Upper lobe of right lung (tissue), 1 donor: Measurements from ENCODE around the gene CNOT1. TPM values are rescaled to one million over a fixed set of nuclear protein-coding genes. Genes with fewer than 3 reads are reported as not detected.

Source experiments
- ATAC-seq: fragments of 200-7000 bp; cut with Tn5 transposase; one replicate; pipeline ENCODE4 v1.9.1; 2020; ENCODE audit warnings: mild to moderate bottlenecking, moderate library complexity
- DNase-seq: peaks from one replicate; pipeline ENCODE4 v3.0.0-alpha.2; 2020
- H3K27ac ChIP-seq: fragments of 200-600 bp; one replicate; pipeline ENCODE4 v1.8.0; 2022
- H3K27me3 ChIP-seq: fragments of 200-600 bp; one replicate; pipeline ENCODE4 v1.8.0; 2022; ENCODE audit warnings: mild to moderate bottlenecking
- H3K36me3 ChIP-seq: fragments of 200-600 bp; one replicate; pipeline ENCODE4 v1.8.0; 2022
- H3K4me1 ChIP-seq: fragments of 200-600 bp; one replicate; pipeline ENCODE4 v1.8.0; 2022
- H3K4me3 ChIP-seq: fragments of 200-600 bp; one replicate; pipeline ENCODE4 v1.8.0; 2022; ENCODE audit warnings: mild to moderate bottlenecking
- H3K9me3 ChIP-seq: fragments of 200-600 bp; one replicate; pipeline ENCODE4 v1.8.0; 2022
- CTCF ChIP-seq: fragments of 200-600 bp; IDR thresholded peaks from one replicate; pipeline ENCODE4 v1.8.0; 2022; ENCODE audit warnings: antibody characterized with exemption
- intact Hi-C: fragments of 100-400 bp; cut with DNase I; formaldehyde crosslinking; loops from one replicate; pipeline ENCODE4 v1.11.0; 2022
- total RNA-seq: library from RNA; stranded (reverse); fragmentation: NEBNext Ultra II Directional; extraction: Animal tissue kit (Norgen Biotek cat#: 25700); gene quantifications from one replicate; pipeline ENCODE4 v1.2.1, GENCODE V29; 2021
- donor health status: DM: no; HTN: yes; CAD: no; lungs with severe emphysema.

Gene CNOT1
- total RNA-seq, 1 donor from 2014 or later, result 140 TPM

DNA sequence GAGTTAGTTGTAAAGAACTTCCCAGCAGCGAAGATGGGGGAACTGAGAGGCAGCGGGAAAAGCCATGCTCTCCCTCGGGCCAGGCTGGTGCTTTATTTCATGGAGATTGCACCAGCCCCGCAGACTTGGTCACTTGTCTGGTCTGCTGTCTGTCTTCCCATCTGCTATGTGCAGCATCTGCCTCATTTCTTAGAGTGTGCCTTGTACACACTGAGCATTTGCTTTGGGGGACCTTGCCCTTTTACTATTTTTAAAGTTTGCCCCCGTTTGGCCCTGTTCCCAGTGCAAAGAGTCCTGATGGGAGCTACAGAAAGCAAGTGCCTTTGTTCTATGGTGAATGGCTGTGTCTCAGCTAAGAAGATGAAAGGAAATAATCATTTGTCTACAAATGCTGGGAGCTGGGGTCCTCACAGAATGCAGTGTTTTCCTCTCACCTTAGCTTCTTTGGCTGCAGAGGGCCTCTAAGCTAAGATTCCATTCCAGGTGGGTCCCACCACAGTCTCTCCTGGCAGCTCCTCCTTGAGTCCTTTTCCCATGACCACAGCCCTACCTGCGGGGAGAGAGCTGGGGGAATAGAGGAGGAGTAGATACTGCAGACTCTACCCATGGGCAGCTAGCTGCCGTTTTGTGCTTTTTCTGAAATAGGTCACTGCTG is 25.1 kb upstream of the CNOT1 start:
- DNase-seq, result no peak
- Histone ChIP-seq H3K36me3 (no peaks in the 10 kb centered on the region), H3K27me3 (no peaks in the 10 kb centered on the region), H3K4me3 (no peak overlapping the region), H3K27ac (no peak overlapping the region), H3K9me3 (no peaks in the 10 kb centered on the region), H3K4me1 (no peaks in the 10 kb centered on the region)
- intact Hi-C loops, result no loop called here
- ATAC-seq, result no peak
- TF ChIP-seq CTCF, result no peak

DNA sequence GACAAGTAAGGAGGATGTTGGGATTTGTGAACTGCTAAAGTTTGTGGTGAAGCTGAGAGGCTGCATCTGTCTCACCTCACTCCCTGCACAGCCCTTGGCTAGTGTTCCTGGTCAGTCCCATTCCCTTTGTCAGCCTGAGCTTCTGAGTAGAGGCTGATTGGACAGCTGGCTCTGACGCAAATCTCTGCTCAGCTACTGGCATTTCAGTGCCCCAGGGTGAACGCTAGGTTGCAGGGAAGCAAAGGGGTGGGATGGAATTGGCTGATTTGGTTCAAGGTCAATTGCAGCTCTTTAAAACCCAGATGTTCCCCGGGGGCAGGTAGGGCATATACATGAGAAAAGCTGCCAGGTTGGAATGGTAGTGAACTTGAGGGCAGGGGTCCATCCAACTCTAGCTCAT is 23.1 kb upstream of the CNOT1 start:
- ATAC-seq, result no peak
- H3K9me3 ChIP-seq, result no peaks in the 10 kb centered on the region
- H3K27me3 ChIP-seq, result no peaks in the 10 kb centered on the region
- DNase-seq, result no peak
- intact Hi-C loops, result no loop called here
- TF ChIP-seq CTCF, result no peak
- H3K4me1 ChIP-seq, result no peaks in the 10 kb centered on the region
- H3K36me3 ChIP-seq, result no peaks in the 10 kb centered on the region
- H3K4me3 ChIP-seq, result no peak overlapping the region
- H3K27ac ChIP-seq, result no peak overlapping the region

DNA sequence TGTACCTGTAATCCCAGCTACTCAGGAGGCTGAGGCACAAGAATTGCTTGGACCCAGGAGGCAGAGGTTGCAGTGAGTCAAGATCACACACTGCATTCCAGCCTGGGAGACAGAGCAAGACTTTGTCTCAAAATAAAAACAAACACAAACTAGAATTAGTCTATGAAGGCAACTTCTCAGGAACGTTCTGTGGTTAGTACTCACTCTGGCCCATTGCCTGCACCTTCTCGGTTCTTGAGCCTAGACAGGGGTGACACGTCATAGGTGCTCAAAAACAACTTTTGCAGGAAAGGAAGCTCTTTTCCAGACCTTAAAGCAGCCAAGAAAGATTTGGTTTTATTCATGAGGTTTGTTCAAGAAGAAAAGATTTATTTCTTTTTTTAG is 22.3 kb upstream of the CNOT1 start:
- no peak for DNase-seq
- Histone ChIP-seq H3K27me3 (no peaks in the 10 kb centered on the region), H3K4me1 (no peaks in the 10 kb centered on the region), H3K9me3 (no peaks in the 10 kb centered on the region), H3K27ac (no peak overlapping the region), H3K36me3 (no peaks in the 10 kb centered on the region), H3K4me3 (no peak overlapping the region)
- TF ChIP-seq CTCF, result no peak
- ATAC-seq, result no peak
- intact Hi-C loops, result no loop called here

DNA sequence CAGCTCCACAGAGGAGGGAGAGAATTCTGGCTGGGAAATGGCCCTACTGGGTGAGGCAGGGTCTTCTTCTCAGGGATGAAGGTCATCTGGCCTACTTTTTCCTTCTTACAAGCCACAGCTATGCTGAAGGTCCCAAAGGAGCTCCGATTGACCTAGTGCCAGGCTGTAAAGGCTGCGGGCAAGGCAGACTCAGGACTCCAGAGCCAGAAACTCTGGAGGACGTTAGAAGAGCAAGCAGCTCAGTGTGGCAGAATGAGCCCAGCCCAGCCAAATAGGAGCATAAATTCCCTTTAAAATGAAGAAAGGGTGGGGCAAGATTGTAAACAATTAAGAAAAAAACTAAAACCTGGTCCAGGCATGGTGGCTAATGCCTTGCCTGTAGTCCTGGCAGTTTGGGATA is 20.1 kb upstream of the CNOT1 start:
- intact Hi-C loops, result no loop called here
- H3K4me1 ChIP-seq, result no peaks in the 10 kb centered on the region
- TF ChIP-seq CTCF, result no peak
- H3K27me3 ChIP-seq, result no peaks in the 10 kb centered on the region
- ATAC-seq (no peak), DNase-seq (no peak)
- no peaks in the 10 kb centered on the region for H3K36me3 ChIP-seq
- no peaks in the 10 kb centered on the region for H3K9me3 ChIP-seq
- H3K27ac ChIP-seq, result no peak overlapping the region
- no peak overlapping the region for H3K4me3 ChIP-seq

- no peaks in the 10 kb centered on the region for H3K9me3 ChIP-seq
- no peak overlapping the region for H3K4me3 ChIP-seq
- H3K27me3 ChIP-seq, result no peaks in the 10 kb centered on the region
- no peak for TF ChIP-seq CTCF
- H3K4me1 ChIP-seq, result no peaks in the 10 kb centered on the region
- intact Hi-C loops, result no loop called here
- ATAC-seq (no peak), DNase-seq (no peak)
- no peak overlapping the region for H3K27ac ChIP-seq
- H3K36me3 ChIP-seq, result no peaks in the 10 kb centered on the region
Observed at GRCh38 chr16:58647107-58647506, 17.5 kb upstream of the CNOT1 start.
